ENCODE results near the gene KRTAP1-3.

GRCh38 chr17:40995116-40995515, 39.6 kb downstream of the KRTAP1-3 start:
- TF ChIP-seq CTCF (IDR thresholded peaks at IDR 0.05) (no peak), POLR2A (IDR thresholded peaks at IDR 0.05) (no peak)

All from Peyer's patch (tissue), 4 donors.